EL (cell line): ENCODE data around the gene KIF15.
A peak's percentile ranks its signal among the peaks of the same experiment; 100 is the strongest.

Experiments
- DNase-seq: peaks from one replicate; pipeline ENCODE4 v3.0.0-alpha.2; 2016

The KIF15 gene

GRCh38 chr3:44880284-44880683 lies 118.7 kb downstream of the KIF15 start:
- no peak for DNase-seq

DNA sequence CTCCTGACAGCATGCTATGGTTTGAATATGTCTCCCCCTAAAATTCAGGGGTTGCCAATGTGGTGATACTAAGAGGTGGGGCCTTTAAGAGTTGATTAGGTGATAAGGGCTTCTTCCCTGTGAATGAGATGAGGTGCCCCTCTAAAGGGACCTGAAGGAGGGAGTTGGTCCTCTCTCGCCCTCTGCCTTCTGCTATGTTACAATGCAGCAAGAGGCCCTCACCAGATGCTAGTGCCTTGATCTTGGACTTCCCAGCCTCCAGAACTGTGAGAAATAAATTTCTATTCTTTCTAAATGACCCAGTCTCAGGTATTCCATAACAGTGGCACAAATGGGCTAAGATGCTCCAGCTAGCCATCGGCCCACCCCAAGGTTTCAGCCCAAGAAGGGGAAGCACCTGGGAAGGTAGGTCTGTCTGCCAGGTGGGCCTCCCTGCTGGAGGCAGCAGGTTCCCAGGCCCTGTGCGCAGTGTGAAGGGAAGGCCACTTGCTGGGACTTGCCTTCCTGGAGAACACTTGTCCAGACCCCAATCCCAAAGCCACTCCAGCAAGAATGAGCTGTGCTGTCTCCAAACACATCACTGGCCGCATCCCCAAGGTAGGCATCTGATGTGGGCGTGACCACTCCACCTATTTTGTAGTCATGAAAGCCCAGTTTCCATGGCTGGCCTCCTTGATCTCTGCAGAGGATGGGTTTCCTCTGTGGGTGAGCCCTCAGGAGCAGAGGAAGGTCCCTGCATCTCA lies 121.8 kb downstream of the KIF15 start:
- no peak for DNase-seq

DNA sequence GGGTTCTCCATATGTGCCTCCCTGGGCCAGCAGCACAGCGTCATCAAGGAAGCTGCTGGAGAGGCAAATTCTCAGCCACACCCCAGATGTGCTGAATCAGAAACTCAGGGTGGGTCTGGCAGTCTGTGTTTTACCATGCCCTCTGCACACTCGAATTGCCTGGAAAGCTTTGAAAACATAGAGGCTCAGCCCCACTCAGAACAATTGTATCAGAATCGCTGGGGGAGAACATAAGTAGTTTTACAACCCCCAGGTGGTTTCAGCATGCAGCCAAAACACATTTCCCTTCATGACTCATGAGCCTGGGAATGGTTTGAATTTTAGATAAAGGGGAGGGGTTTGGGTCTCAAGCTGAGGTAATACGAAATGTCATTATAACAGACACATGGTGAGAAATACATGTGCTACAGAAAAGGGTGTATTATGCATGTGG lies 122.4 kb downstream of the KIF15 start:
- DNase-seq, result peak; percentile 96

DNA sequence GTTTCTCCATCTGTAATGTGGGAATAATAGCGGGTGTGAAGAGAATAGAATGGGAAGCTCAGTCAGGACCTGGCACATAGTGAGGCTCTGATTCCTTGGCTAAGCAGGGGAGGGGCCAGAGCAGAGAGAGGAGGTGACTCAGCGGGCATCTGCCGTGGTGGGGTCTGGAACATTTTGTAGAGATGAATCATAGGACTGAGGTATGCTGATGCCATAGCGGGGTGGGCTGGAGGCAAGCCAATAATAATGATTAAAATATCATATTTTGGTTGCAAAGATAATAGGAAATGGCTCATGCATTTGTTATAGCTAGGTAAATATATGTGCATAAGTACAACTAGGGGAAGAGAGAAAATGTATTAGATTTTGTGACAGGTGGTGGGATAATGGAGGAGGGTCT lies 124.0 kb downstream of the KIF15 start:
- peak; percentile 98 for DNase-seq

DNA sequence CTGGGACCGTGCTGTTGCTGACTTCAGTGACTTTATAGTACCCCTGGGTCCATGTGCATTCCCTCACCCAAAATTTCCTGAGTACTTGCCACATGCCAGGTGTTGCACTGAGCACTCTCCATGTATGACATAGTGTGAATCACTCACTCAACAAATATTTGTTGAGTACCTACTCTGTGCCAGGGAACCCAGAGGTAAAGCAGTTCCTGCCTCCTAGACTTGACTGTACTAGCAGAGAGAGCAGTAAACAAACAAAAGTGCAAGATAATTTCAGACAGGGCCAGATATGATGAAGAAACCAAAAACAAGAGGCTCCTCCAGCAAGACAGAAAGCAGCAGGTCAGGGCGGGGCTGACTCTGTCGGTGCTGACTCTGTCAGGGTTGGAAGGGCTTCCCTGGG lies 125.0 kb downstream of the KIF15 start:
- no peak for DNase-seq

GRCh38 chr3:44887101-44887500 lies 125.5 kb downstream of the KIF15 start:
- no peak for DNase-seq

DNA sequence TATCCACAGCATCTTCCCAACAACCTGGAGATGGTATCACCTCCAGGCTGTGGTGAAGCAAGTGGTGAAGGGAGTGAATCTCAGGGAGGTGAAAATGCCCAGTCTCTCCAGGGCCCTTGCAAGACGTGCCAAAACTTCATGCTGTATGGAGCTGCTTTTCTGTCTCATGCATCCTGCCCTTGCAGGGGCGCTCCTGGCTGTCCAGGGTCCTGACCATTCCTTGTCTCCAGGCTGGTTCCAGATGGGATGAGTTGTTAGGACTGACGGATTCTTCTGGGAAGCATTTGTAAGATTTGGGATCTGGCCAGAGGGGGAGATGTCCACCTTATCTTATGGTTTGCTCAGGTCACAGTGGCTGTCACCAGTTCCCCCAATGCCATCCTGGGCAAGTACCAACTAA lies 128.7 kb downstream of the KIF15 start:
- no peak for DNase-seq

DNA sequence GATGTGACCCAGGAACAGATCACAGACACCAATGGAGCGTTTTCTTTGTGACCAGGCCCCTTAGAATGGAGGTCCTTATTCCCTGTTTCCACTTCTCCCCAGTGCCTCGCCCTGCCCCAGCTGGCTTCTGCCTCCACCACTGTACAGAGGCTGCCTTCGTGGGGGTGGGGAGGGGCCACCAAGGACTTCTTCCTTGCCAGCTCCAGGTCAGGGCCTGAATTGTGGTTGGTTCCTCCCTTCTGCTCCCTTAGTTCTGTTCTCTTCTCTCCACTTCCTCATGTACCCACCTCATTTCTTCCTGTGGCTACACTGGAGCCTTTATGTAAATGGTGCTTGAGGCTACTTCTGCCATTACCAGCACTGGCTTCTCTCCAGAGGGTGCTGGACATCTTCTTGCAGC lies 129.3 kb downstream of the KIF15 start:
- DNase-seq, result no peak

DNA sequence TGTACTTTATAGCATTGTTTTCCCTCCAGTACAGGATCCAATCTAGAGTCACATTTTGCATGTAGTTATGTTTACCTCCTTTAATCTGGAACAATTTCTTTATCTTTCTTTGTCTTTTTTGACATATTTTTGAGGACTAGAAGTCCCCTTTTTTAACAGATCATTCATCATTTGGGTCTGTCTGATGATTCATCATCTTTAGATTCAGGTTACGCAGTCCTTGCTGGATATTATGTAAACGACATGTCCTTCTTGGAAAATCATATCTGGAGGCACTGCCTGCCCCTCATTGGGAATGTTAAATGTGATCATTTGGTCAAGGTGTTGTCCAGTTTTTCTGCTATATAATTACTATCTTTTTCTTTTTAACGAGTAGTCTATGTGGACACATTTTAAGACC lies 131.1 kb downstream of the KIF15 start:
- DNase-seq, result peak; percentile 47

DNA sequence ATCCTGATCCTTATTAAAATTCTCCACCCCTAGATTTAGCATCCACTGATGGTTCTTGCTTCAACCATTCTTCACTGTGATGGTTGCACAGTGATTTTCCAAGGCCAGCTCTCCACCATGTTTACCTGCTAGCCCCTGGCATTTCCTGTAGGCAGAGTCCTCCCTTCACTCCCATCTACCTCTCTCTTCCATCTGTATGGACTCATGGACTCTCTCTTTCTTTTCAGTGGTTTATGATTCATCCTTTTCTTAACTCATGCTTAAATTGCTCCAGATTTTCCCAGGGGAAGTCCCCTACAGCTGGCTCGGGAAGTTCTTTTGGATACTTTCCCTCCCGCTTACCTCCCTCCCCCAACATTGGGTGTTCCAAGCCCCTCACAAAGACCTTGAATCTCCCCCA lies 131.5 kb downstream of the KIF15 start:
- DNase-seq, result peak; percentile 79

DNA sequence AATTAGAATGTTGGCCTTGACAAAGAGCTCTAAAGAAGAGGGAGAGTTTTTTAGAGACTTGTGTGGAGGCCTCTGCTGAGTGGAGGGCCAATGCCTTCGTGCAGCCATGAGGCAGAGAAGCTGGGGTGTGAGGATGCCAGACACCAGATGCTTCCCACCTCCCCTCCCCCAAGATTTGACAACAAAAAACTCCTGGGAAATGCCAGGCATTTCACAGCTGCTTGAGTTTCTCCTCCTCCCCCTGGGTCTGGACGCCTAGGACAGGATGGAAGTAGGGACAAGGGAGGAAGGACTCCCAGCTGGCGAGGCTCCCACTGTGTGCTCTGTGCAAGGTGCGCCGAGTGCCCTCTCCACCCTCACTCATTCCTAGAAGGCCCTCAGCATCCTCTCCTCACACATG lies 132.9 kb downstream of the KIF15 start:
- peak; percentile 40 for DNase-seq

DNA sequence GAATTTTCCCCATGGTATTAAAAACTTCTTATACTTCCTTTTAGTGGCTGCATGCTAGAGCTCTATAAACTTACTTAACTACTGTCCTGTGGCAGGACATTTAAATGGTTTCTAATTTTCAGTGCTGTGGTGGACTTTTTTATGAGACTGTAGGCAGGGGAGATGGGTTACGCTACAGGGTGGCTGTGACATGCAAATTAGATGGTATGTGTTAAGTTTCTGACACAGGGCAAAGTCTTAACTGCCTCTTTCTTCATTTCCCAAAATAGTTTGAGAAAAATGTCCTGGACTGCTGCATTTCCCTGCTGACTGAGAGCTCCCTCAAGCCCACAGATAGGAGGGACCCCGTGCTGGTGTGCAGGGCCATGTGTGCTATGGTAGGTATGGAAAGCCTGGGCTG lies 134.8 kb downstream of the KIF15 start:
- DNase-seq, result no peak

DNA sequence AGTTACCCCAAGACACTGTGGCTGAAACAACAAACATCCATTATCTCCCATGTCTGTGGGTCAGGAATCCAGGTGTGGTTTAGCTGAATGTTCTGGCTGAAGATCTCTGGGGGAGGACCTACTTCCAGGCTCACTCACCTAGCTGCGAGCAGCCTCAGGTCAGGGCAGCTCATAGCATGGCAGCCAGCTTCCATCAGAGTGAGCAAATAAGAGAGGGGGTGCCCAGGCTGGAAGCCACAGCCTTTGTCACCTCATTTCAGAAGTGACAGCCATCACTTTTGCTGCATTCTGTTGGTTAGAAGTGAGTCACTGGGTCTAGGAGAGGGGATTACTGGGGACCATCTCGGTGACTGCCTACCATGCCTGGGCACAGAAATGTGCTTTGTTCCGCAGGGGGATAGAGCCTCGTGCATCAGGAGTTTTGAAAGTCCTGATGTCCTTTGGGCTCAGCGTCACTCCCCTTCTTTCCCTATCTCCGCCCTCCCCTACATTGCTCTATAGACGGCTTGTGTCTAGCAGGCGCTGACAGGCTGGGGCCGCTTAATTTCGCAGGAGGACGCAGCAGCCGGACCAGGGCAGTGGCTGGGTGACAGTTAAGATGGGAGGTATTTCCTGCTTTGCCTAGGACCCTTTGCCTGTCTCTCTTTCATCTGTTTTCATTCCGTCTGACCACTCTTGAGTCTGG lies 138.2 kb downstream of the KIF15 start:
- DNase-seq, result no peak

- no peak for DNase-seq
Measured at GRCh38 chr3:44902628-44903027, 141.0 kb downstream of the KIF15 start.
